ENCODE data around the gene NOTO. TPM values are rescaled to one million over a fixed set of nuclear protein-coding genes. Genes with fewer than 3 reads are reported as not detected.

Gene NOTO
- total RNA-seq, 4 donors from 2014 or later: not detected

- Histone ChIP-seq H3K9me3 (no peaks in the 10 kb centered on the region), H3K27ac (no peak overlapping the region), H3K27me3 (no peaks in the 10 kb centered on the region), H3K4me1 (peaks cover 5 to 24% (median 15%) of the 10 kb centered on the region in 3 donors), H3K4me3 (no peak overlapping the region), H3K36me3 (peaks cover 0 to 47% (median 4%) of the 10 kb centered on the region in 3 donors)
- 44 to 71% methylated on average over 1 to 2 of the region's 2 CpGs for WGBS, 2 donors
- intact Hi-C loops (cut with DNase I): no loop called here
- DNase-seq: no peak
- no peak for TF ChIP-seq POLR2A (IDR thresholded peaks at IDR 0.05)
- no peak for TF ChIP-seq CTCF (IDR thresholded peaks at IDR 0.05)
Observed at GRCh38 chr2:73217826-73218225, 15.5 kb downstream of the NOTO start.

- no peaks in the 10 kb centered on the region for H3K27me3 ChIP-seq
- peaks cover 5 to 20% (median 15%) of the 10 kb centered on the region in 3 donors for H3K4me1 ChIP-seq
- no peak for TF ChIP-seq POLR2A (IDR thresholded peaks at IDR 0.05)
- no peak for TF ChIP-seq CTCF (IDR thresholded peaks at IDR 0.05)
- intact Hi-C loops (cut with DNase I): no loop called here
- no peak overlapping the region for H3K27ac ChIP-seq
- H3K36me3 ChIP-seq: peaks cover 3 to 52% (median 9%) of the 10 kb centered on the region in 3 donors
- no peak for DNase-seq
- H3K4me3 ChIP-seq: no peak overlapping the region
- no peaks in the 10 kb centered on the region for H3K9me3 ChIP-seq
Observed at GRCh38 chr2:73218298-73218697, 15.9 kb downstream of the NOTO start.

GRCh38 chr2:73223821-73224220 lies 21.4 kb downstream of the NOTO start:
- H3K27me3 ChIP-seq: no peaks in the 10 kb centered on the region
- no peak overlapping the region for H3K4me3 ChIP-seq
- intact Hi-C loops (cut with DNase I): no loop called here
- no peak for DNase-seq
- peaks cover 12 to 100% (median 18%) of the 10 kb centered on the region in 3 donors for H3K36me3 ChIP-seq
- no peaks in the 10 kb centered on the region for H3K4me1 ChIP-seq
- H3K27ac ChIP-seq: no peak overlapping the region
- TF ChIP-seq CTCF (IDR thresholded peaks at IDR 0.05) (no peak), POLR2A (IDR thresholded peaks at IDR 0.05) (no peak)
- no peaks in the 10 kb centered on the region for H3K9me3 ChIP-seq
- 62 to 75% methylated on average over 2 to 4 of the region's 4 CpGs for WGBS, 2 donors

- TF ChIP-seq CTCF (IDR thresholded peaks at IDR 0.05): no peak
- no peak for TF ChIP-seq POLR2A (IDR thresholded peaks at IDR 0.05)
- DNase-seq: no peak
- intact Hi-C loops (cut with DNase I): no loop called here
- Histone ChIP-seq H3K4me3 (no peak overlapping the region), H3K36me3 (peaks cover 12 to 96% (median 18%) of the 10 kb centered on the region in 3 donors), H3K9me3 (no peaks in the 10 kb centered on the region), H3K27me3 (no peaks in the 10 kb centered on the region), H3K27ac (no peak overlapping the region), H3K4me1 (no peaks in the 10 kb centered on the region)
- WGBS, 2 donors: 85 to 86% methylated on average over 7 of the region's 9 CpGs
Observed at GRCh38 chr2:73225513-73226360, 23.4 kb downstream of the NOTO start.

GRCh38 chr2:73227086-73227485 lies 24.7 kb downstream of the NOTO start:
- Histone ChIP-seq H3K4me3 (no peak overlapping the region), H3K27me3 (no peaks in the 10 kb centered on the region), H3K27ac (no peak overlapping the region), H3K9me3 (no peaks in the 10 kb centered on the region), H3K36me3 (peaks cover 9 to 83% (median 18%) of the 10 kb centered on the region in 3 donors), H3K4me1 (peaks cover 0 to 3% (median 0%) of the 10 kb centered on the region in 3 donors)
- intact Hi-C loops (cut with DNase I): no loop called here
- no peak for TF ChIP-seq POLR2A (IDR thresholded peaks at IDR 0.05)
- no peak for TF ChIP-seq CTCF (IDR thresholded peaks at IDR 0.05)
- no peak for DNase-seq
- 82% methylated on average over 2 of the region's 3 CpGs; no CpG with 5 or more reads in 1 of the 2 donors for WGBS, 2 donors

All from esophagus squamous epithelium (tissue), 5 donors.